Nephron (organoid): ENCODE data around the gene THADA.

Experiments used
- H3K27ac Mint-ChIP-seq, 3 experiments: 2 replicates each; pipeline ENCODE4 v1.8.0; 2020; ENCODE audit warnings: mixed read lengths in 3 of 3, mild to moderate bottlenecking in 2 of 3, moderate library complexity in 1 of 3
- H3K27me3 Mint-ChIP-seq: 2 replicates; pipeline ENCODE4 v1.8.0; 2021; ENCODE audit warnings: low read depth, mild to moderate bottlenecking, moderate library complexity, mixed read lengths
- H3K36me3 Mint-ChIP-seq: 2 replicates; pipeline ENCODE4 v1.8.0; 2020; ENCODE audit warnings: low read depth, mixed read lengths
- H3K4me1 Mint-ChIP-seq: 2 replicates; pipeline ENCODE4 v1.8.0; 2020; ENCODE audit warnings: mixed read lengths
- H3K4me3 Mint-ChIP-seq, 3 experiments: 2 replicates each; pipeline ENCODE4 v1.8.0; 2020; ENCODE audit warnings: mild to moderate bottlenecking in 3 of 3, mixed read lengths in 3 of 3, moderate library complexity in 2 of 3
- H3K9me3 Mint-ChIP-seq: 2 replicates; pipeline ENCODE4 v1.8.0; 2020; ENCODE audit warnings: mixed read lengths
- CTCF ChIP-seq, 3 experiments: fragments of 200-600 bp; sonication (generic); IDR thresholded peaks; one replicate each; pipeline ENCODE4 v1.5.0; 2021; ENCODE audit warnings: antibody characterized with exemption in 3 of 3; ENCODE audit not compliant: unreplicated experiment in 3 of 3

Gene THADA

DNA sequence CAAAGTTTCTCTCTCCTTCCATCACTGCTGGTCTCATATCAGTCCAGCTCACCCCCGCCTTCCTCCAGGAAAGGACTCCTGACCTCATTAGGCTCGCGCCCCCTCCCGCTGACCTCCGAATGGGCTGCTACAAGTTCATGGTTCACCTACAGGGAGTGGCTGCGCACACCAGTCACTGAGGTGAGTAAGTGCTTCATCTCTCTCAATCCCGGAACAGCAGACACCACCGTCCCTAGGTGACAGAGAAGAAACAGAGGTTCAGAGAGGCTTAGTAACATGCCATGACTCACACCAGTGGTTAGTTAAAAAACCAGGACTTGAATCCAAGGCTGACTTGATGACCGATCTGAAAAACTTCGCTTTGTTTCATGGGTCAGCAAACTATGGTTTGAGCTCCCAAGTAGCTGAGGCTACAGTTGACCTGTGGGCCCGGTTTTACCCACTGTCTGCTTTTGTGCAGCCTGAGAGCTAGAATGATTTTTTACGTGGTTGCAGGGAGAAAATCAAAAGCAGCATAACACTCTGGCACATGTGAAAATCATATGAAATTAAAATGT lies 411.4 kb downstream of the THADA start:
- no peaks in the 10 kb centered on the region for H3K9me3 Mint-ChIP-seq
- no peak overlapping the region for H3K4me3 Mint-ChIP-seq
- no peak for TF ChIP-seq CTCF (IDR thresholded peaks at IDR 0.05; ENCODE audit: unreplicated experiment in 3 of 3)
- no peaks in the 10 kb centered on the region for H3K36me3 Mint-ChIP-seq
- H3K27me3 Mint-ChIP-seq, result peaks cover 11% of the 10 kb centered on the region
- peak overlapping the region in 2 of 3 experiments; percentile 63 to 75 for H3K27ac Mint-ChIP-seq
- H3K4me1 Mint-ChIP-seq, result peaks cover 24% of the 10 kb centered on the region

DNA sequence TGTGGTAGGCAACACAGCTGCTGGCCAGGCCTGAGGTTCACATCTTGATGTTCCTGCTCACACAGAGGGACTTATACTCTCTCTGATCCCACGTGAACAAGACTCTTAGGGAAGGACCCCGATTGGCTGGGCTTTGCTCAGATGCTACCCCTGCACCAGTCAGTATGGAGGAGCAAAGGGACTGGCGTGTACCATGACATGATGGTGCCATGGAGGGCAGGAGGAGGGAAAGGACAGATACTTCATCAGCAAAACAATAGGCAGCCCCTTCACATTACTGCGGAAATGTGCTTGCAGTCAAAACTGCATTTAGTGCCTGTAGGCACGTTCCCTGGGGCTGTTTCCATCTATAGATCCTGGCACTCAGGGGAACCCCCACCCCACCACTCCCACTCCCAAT lies 412.1 kb downstream of the THADA start:
- no peaks in the 10 kb centered on the region for H3K36me3 Mint-ChIP-seq
- no peaks in the 10 kb centered on the region for H3K9me3 Mint-ChIP-seq
- H3K27ac Mint-ChIP-seq, result peak overlapping the region in 2 of 3 experiments; percentile 20 to 36
- H3K4me1 Mint-ChIP-seq, result peaks cover 30% of the 10 kb centered on the region
- no peak overlapping the region for H3K4me3 Mint-ChIP-seq
- TF ChIP-seq CTCF (IDR thresholded peaks at IDR 0.05; ENCODE audit: unreplicated experiment in 3 of 3), result no peak
- H3K27me3 Mint-ChIP-seq, result peaks cover 11% of the 10 kb centered on the region

GRCh38 chr2:43180897-43181296 lies 414.9 kb downstream of the THADA start:
- Mint-ChIP-seq H3K4me1 (peaks cover 29% of the 10 kb centered on the region), H3K27me3 (peaks cover 14% of the 10 kb centered on the region), H3K36me3 (no peaks in the 10 kb centered on the region), H3K9me3 (no peaks in the 10 kb centered on the region), H3K4me3 (no peak overlapping the region), H3K27ac (peak overlapping the region; percentile 0 to 33 (median 32))
- no peak for TF ChIP-seq CTCF (IDR thresholded peaks at IDR 0.05; ENCODE audit: unreplicated experiment in 3 of 3)
